GM12874 (cell line): Measurements from ENCODE around the gene LMAN2L.

ENCODE experiments used
- TF ChIP-seq, protein P1 (sequence below): IDR thresholded peaks from 2 replicates; pipeline ENCODE4 v1.5.1; 2011; ENCODE audit warnings: low read depth, mild to moderate bottlenecking, control low read depth, low read length, moderate library complexity; ENCODE audit not compliant: insufficient read depth

Gene LMAN2L

DNA sequence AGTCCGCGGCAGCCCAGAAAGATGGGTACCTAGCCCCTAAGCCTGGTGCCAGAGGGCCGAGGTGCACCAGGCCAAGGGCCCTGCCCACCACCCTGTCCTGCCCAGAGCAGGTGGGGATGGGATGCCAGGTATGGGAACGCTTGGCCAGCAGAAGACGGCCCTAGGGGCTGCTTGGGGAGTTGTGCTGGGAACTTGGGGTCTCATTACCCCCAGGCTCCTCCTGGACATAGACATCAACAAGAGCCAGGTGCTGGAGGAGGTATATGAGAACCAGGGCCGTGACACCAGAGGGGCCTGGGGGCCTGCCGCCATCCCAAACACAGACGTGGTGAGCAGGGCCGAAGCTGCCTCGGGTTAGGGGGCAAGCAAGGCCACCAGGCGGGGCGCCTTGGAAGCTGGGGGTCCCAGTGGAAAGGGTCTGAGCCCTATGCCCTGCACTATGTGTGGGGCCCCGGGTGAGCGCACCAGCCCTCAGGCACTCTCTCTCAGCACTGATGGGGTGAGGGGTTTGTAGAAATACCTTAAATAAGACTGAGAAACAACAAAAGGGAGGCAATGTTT, 50.4 kb downstream of the LMAN2L start:
- TF ChIP-seq, protein P1, sequence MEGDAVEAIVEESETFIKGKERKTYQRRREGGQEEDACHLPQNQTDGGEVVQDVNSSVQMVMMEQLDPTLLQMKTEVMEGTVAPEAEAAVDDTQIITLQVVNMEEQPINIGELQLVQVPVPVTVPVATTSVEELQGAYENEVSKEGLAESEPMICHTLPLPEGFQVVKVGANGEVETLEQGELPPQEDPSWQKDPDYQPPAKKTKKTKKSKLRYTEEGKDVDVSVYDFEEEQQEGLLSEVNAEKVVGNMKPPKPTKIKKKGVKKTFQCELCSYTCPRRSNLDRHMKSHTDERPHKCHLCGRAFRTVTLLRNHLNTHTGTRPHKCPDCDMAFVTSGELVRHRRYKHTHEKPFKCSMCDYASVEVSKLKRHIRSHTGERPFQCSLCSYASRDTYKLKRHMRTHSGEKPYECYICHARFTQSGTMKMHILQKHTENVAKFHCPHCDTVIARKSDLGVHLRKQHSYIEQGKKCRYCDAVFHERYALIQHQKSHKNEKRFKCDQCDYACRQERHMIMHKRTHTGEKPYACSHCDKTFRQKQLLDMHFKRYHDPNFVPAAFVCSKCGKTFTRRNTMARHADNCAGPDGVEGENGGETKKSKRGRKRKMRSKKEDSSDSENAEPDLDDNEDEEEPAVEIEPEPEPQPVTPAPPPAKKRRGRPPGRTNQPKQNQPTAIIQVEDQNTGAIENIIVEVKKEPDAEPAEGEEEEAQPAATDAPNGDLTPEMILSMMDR: no peak

DNA sequence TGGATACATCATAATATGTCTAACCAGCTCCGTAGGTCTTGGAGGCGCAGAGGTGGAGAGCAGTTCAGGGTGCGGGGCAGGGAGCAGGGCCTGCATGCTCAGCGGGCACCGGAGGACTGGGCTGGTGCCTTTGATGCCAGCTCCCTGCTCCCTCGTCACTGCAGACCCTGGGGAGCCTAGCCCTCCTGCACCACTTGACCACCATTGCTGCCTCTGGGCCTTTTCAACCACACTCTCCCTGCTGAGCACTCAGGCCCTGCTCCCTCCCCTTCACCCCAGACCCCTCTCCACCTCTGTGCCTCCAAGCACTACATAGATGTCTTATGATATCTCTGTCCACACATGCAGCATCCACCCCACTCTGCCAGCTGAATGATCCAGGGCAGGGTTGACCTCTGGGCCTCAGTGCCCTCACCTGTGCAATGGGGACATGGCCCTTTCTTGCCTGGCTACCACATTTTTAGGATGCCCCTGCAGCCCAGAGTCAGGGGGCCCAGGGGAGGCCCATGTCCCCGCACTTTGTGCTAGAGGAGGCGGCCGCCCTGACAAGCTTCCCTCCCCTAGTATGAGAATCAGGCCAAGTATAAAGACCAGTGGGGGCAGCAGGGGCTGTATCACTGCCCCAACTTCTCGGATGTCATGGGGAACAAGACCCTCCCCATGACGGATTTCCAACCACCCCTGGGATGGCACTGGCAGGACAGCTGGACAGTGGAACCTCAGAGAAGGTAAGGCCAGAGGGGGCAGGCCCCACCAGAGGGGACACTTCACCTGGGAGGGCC, 51.0 kb downstream of the LMAN2L start:
- TF ChIP-seq, protein P1: no peak

DNA sequence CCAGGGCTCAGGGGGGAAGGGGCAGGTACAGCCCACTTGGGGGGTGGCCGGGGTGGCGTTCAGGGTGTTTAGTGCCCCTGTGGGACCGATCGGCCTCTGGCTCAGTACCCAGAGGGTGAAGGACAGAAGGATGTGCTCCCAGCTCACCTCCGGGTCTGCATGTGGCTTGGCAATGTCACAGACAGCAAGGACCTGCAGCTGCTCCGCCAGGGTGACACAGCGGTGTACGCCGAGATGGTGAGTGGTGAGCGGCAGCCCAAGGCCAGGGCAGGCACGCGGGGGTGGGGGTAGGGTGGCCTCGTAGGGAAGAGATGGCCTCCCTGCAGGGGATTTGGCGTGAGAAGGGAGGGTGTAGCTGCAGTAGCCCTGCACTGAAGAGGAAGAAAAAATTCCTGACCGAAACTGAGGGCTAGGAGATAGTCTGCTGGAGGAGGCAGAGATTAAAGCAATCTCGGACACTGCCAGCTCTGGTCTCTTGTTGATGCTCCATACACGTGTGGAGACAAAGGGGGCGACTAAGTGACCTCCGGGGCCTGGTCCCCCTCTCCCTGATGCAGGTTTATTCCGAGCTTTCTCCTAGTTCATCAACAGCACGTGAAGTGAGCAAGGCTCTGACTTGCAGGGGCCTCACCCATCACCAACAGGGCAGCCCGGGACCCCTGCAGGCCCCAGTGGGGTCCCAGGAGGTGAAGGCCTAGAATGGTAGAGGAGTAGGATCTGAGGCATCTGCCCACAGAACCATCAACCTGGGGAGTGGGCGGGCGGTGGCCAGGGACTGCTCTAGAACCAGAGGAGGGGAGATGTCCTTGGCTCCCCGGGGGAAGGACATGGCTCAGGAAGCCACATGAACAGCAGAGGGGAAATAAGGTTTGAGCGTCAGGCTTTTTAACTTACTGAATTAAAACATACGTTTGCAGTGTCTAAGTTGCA, 51.9 kb downstream of the LMAN2L start:
- TF ChIP-seq, protein P1: no peak

DNA sequence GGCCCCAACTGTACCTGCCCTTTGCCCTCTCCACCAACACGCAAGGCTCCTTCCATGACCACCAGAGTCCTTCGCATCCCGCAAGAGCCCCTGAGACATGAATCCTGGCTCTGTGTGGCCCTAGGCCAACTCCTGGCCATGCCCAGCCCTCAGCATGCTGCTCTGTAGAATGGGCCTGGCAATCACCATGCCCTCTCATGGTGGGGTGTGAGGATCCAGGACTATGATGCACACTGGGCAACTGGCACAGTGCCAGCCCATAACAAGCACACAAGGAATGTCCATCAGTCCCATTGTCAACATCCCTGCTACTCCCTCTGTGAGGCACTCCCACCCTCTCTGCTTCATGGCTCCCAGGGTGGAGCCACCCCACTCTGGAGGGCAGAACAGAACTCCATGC, 52.6 kb downstream of the LMAN2L start:
- TF ChIP-seq, protein P1: no peak

DNA sequence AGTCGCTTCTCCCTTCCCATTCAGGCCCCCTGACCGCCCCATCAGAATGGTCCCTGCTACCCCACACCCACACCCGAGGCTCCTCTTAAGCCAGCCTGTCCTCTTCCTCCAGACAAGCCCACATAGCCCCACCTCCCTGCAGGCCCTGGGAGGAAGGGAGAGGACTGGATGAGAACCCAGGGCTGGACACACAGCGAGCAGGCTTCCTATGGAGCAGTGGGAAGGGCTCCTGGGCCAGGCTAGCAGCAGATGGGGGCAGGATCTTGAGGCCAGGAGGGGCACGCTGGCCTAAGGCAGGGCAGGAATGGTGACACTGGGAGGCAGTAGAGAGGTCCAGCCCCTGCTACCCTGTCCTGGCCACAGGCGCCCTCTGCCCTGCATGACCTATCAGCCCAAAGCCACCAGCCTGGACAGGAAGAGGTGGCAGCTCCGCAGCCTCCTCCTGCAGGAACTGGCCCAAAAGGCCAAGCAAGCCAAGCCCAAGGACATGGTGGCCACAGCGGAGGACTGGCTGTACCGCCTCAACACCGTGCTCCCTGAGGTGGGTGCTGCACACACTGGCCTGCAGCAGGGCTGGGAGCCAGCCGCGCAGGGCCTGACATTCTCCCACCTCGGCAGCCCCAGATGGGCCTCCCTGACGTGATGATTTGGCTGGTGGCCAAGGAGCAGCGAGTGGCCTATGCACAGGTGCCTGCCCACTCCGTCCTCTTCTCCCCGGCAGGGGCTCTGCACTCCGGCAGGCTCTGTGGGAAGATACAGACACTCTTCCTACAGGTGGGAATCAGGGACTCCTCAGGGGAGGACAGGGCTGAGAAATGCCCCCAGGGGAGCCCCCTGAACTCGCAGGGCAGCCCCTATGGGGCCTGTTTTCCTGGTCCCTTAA, 54.0 kb downstream of the LMAN2L start:
- TF ChIP-seq, protein P1: no peak

DNA sequence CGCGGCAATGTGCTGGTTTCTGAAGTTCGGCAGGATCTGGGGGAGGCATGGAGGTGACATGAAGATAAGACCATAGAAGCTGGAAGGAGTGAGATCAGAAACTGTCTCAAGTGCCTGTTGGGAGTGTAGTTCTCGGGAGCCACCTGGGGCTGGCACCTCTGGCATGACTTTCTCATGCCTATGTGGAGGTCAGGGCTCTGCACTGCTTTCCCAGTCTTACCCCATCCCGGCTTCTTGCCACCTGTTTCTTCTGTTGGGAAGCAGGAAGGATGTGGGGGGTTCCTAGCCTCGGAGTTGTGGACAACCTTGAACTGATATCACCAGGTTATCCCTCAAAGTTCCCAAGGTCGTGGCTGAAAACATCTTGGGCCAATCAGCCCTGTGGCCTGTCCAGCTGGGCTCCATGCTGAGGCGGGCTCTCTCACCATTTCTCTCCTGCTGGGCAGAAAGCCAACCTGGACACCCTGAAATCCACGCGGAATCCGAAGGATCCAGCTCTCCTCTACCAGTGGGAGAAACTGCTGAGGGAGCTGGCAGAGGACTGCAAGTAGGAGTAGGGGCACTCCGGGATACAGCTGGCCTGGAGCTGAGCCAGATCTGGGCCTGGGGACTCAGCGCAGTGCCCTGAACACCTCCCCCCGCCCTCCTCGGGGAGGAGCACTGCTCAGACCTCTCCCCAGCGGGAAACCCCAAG, 54.8 kb downstream of the LMAN2L start:
- TF ChIP-seq, protein P1: no peak
